ENCODE measurements around the gene SLC19A1. TPM values are rescaled to one million over a fixed set of nuclear protein-coding genes. Genes with fewer than 3 reads are reported as not detected.

The SLC19A1 gene
- total RNA-seq, 1 experiment from 2014 or later: 21.4 TPM

DNA sequence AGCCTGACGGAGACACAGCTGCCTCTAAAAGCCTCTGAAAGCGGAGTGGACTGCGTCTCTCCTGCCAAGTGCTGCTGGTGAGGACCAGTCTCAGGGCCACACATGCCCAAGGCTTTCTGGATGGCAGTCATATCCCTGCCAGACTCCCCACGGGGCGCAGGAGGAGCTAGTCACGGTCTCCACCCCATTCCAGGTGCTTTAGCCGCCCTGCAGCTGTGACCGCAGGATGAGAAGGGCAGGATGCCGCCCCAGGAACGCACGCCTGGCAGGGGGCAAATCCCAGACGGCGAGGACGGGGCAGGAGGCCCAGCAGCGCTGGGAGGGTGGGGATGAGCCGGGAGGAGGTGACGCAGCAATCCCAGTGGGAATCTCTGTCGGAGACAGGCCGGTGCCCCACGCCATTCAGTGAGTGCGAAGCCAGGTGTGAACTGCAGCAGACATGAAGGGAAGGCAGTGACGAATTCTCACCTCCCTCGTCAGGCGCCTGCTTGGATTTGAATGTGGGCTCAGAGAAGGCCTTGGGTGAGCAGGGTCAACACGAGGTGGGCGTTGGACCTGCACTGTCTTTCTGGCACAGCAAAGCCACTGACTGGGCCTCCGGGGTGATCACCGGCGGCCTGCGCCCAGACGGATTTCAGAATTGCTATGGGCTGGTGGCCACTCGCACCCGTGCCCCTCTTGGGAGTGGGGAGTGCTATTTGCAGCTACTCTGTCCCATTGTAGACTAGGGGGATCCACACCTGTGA lies 38.5 kb upstream of the SLC19A1 start:
- Mint-ChIP-seq H3K36me3 (ENCODE audit: insufficient read depth, unreplicated experiment) (no peaks in the 10 kb centered on the region), H3K4me1 (ENCODE audit: low read depth, unreplicated experiment) (no peaks in the 10 kb centered on the region), H3K27ac (ENCODE audit: unreplicated experiment) (no peak overlapping the region), H3K9me3 (ENCODE audit: low read depth, unreplicated experiment) (no peaks in the 10 kb centered on the region), H3K27me3 (ENCODE audit: unreplicated experiment) (peaks cover 36% of the 10 kb centered on the region), H3K4me3 (ENCODE audit: low read depth, unreplicated experiment) (no peak overlapping the region)
- BruUV-seq (replicated peaks): no TSS peak
- TF ChIP-seq, protein P1, sequence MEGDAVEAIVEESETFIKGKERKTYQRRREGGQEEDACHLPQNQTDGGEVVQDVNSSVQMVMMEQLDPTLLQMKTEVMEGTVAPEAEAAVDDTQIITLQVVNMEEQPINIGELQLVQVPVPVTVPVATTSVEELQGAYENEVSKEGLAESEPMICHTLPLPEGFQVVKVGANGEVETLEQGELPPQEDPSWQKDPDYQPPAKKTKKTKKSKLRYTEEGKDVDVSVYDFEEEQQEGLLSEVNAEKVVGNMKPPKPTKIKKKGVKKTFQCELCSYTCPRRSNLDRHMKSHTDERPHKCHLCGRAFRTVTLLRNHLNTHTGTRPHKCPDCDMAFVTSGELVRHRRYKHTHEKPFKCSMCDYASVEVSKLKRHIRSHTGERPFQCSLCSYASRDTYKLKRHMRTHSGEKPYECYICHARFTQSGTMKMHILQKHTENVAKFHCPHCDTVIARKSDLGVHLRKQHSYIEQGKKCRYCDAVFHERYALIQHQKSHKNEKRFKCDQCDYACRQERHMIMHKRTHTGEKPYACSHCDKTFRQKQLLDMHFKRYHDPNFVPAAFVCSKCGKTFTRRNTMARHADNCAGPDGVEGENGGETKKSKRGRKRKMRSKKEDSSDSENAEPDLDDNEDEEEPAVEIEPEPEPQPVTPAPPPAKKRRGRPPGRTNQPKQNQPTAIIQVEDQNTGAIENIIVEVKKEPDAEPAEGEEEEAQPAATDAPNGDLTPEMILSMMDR (IDR thresholded peaks at IDR 0.05; ENCODE audit: unreplicated experiment): no peak
- DNase-seq: no peak
- intact Hi-C loops (cut with micrococcal nuclease; ENCODE audit: unreplicated experiment): no loop called here
- CTCF ChIA-PET: no interaction called here

DNA sequence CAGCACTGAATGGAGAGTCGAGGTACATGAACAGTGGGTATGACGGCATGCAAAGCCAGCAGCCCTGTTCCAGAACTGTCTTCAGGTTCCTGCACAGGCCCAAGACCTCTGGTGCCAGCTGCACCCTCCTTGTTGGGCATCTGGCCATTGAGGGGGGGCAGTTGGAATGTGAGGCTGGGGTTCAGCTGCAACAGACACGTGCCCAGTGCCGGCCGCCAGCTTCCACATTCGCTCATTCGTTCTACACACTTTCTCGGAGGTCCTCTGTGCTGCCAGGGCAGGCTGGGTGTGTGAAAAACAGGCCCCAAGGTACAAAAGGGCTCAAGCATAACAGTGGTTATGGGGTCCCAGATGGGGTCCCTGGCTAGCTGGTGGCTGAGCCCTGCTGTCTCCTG lies 37.9 kb upstream of the SLC19A1 start:
- Mint-ChIP-seq H3K27ac (ENCODE audit: unreplicated experiment) (no peak overlapping the region), H3K9me3 (ENCODE audit: low read depth, unreplicated experiment) (no peaks in the 10 kb centered on the region), H3K4me1 (ENCODE audit: low read depth, unreplicated experiment) (no peaks in the 10 kb centered on the region), H3K4me3 (ENCODE audit: low read depth, unreplicated experiment) (no peak overlapping the region), H3K36me3 (ENCODE audit: insufficient read depth, unreplicated experiment) (no peaks in the 10 kb centered on the region), H3K27me3 (ENCODE audit: unreplicated experiment) (peaks cover 38% of the 10 kb centered on the region)
- TF ChIP-seq, protein P1 (IDR thresholded peaks at IDR 0.05; ENCODE audit: unreplicated experiment): no peak
- CTCF ChIA-PET: no interaction called here
- BruUV-seq (replicated peaks): no TSS peak
- DNase-seq: no peak
- intact Hi-C loops (cut with micrococcal nuclease; ENCODE audit: unreplicated experiment): no loop called here

DNA sequence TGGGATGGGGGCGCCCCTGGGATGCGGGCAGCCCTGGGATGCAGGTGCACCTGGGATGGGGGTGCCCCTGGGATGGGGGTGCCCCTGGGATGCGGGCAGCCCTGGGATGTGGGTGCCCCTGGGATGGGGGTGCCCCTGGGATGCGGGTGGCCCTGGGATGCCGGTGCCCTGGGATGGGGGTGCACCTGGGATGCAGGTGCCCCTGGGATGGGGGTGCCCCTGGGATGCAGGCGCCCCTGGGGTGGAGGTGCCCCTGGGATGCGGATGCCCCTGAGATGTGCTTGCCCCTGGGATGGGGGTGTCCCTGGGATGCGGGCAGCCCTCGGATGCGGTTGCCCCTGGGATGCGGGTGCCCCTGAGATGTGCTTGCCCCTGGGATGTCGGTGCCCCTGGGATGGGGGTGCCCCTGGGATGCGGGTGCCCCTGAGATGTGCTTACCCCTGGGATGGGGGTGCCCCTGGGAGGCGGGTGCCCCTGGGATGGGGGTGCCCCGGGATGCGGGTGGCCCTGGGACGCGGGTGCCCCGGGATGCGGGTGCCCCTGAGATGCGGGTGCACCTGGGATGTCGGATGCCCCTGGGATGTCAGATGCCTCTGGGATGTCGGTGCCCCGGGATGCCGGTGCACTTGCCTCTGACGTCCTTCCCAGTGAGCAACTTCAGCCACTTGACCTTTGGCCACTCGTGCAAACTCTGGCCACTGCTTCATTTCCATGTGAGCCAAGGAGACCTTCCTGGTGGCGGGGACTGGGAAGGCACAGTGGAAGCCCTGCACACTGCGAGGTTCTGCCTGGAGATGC lies 37.3 kb upstream of the SLC19A1 start:
- BruUV-seq (replicated peaks): no TSS peak
- intact Hi-C loops (cut with micrococcal nuclease; ENCODE audit: unreplicated experiment): no loop called here
- H3K4me1 Mint-ChIP-seq (ENCODE audit: low read depth, unreplicated experiment): no peaks in the 10 kb centered on the region
- H3K4me3 Mint-ChIP-seq (ENCODE audit: low read depth, unreplicated experiment): no peak overlapping the region
- no peak for DNase-seq
- H3K9me3 Mint-ChIP-seq (ENCODE audit: low read depth, unreplicated experiment): no peaks in the 10 kb centered on the region
- peaks cover 36% of the 10 kb centered on the region for H3K27me3 Mint-ChIP-seq (ENCODE audit: unreplicated experiment)
- TF ChIP-seq, protein P1 (IDR thresholded peaks at IDR 0.05; ENCODE audit: unreplicated experiment): no peak
- H3K27ac Mint-ChIP-seq (ENCODE audit: unreplicated experiment): no peak overlapping the region
- no peaks in the 10 kb centered on the region for H3K36me3 Mint-ChIP-seq (ENCODE audit: insufficient read depth, unreplicated experiment)
- CTCF ChIA-PET: no interaction called here

DNA sequence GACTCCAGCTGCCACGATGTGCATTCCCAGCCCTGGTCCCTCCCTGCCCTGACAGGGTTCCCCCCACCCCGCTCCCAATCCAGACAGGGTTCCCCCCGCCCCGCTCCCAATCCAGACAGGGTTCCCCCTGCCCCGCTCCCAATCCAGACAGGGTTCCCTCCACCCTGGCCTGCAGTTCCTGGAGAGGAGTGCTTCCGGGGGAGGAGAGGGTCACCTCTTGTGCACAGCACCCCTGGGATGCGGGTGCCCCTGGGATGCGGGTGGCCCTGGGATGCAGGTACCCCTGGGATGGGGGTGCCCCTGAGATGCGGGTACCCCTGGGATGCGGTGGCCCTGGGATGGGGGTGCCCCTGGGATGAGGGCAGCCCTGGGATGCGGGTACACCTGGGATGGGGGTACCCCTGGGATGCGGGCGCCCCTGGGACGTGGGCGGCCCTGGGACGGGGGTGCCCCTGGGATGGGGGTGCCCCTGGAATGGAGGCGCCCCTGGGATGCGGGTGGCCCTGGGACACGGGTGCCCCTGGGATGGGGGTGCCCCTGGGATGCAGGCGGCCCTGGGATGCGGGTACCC lies 36.7 kb upstream of the SLC19A1 start:
- Mint-ChIP-seq H3K4me3 (ENCODE audit: low read depth, unreplicated experiment) (no peak overlapping the region), H3K4me1 (ENCODE audit: low read depth, unreplicated experiment) (no peaks in the 10 kb centered on the region), H3K36me3 (ENCODE audit: insufficient read depth, unreplicated experiment) (no peaks in the 10 kb centered on the region), H3K27ac (ENCODE audit: unreplicated experiment) (no peak overlapping the region), H3K27me3 (ENCODE audit: unreplicated experiment) (peaks cover 32% of the 10 kb centered on the region), H3K9me3 (ENCODE audit: low read depth, unreplicated experiment) (no peaks in the 10 kb centered on the region)
- BruUV-seq (replicated peaks): no TSS peak
- CTCF ChIA-PET: no interaction called here
- no peak for DNase-seq
- TF ChIP-seq, protein P1 (IDR thresholded peaks at IDR 0.05; ENCODE audit: unreplicated experiment): no peak
- intact Hi-C loops (cut with micrococcal nuclease; ENCODE audit: unreplicated experiment): no loop called here

Measured in Calu3 (cell line).